CD4-positive, alpha-beta T cell treated with Interleukin-4 for 4 hours (primary cell): ENCODE data around the gene CHCHD3.
"Not testable (repeated sequence)": the region's sequence is repeated elsewhere in the genome, so short reads cannot be mapped to it uniquely, and the experiment has no call there.

Experiments
- DNase-seq: peaks from one replicate; pipeline ENCODE4 v3.0.0-alpha.2; 2020

The CHCHD3 gene

DNA sequence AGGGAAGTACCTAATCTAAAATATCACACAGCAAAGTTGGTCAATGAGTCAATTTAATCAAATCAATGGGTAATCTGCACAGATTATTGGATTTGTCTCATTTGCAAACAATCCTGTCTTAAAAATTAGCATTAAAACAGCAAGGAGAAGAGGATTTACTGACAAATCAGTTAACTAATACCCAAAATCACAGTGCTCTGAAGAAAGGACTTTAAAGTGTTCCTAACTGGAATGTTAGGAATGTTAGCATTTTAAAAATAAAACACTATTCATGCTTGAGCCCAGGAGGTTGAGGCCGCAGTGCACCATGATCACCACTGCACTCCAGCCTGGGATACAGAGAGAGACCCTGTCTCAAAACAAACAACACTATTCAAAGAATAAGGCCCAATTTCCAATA is 83.1 kb downstream of the CHCHD3 start:
- no peak for DNase-seq

DNA sequence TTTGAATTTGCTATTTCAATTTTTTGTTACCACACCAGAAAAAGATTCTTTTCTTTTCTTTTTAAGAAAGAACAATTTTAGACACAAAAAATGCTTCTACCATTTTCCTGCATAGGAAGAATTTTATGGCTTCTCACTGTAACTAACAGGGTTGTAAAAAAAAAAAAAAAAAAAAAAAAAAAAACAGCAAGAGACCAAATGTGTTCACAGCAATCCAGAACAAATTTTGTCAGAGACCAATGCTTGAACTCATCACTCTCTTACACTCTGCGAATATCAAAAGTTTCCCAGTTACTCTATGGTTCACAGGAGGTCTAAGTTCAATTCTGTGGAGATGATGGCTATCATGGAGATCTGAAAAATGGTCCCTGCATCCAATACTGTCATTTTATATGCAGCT is 84.4 kb downstream of the CHCHD3 start:
- DNase-seq = no peak

DNA sequence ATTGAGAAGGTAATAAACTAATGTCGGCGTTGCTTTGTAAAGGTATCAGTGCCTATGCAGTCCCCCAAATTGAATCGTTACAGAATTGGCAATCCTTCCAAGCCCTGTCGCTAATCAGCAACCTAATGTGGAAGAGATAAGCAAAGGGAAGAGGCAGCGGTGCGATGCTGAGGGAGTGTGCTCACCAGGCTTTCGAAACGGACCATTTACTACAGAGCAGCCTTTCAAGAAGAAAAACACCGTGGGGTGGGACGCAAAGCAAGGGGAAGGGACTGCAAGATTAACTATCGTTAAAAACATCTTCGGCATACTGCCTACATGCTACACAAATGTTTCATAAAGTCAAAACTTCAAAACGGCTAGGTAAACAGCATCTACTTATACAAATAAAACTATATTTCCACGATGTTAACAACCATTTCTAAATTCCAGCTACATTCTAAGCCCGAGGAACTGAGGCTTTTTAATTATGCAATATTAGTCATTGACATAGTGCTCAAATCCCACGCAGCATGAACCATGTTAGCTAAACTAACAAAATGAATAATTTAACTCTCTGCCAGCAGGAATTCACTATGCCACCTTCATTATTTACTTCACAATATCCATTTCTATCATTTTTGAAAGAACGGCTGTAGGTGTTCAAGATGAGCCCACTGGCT is 85.2 kb downstream of the CHCHD3 start:
- no peak for DNase-seq

DNA sequence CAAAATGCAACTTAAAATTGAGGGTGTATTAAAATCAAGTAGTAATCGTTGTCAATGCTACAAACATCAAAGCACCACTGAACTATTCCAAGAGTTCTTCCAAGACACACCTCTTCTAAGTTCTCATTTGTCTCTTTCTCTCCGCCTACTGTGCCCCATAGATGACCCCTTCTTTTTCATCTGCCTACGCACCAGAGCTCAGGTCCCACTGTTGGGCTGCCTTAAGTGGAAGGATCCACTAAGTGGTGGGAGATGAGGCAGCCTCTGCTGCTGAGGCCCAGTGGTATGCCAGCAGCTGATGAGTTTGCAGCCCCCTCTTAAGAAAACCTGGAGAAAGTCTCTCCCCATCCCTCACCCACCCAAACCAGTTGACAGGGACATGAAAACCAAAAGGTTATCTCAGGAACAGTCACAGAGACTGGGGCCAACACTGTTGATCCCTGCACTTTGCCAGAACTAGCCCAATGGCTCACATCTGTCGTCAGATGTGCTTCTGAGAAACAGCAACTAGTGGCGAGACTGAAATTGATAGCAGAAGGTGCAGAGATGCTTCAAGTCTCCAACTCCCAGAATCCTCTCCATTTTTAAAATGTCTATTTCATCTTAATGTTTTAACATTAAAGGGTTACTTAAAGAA is 88.4 kb downstream of the CHCHD3 start:
- DNase-seq = no peak

DNA sequence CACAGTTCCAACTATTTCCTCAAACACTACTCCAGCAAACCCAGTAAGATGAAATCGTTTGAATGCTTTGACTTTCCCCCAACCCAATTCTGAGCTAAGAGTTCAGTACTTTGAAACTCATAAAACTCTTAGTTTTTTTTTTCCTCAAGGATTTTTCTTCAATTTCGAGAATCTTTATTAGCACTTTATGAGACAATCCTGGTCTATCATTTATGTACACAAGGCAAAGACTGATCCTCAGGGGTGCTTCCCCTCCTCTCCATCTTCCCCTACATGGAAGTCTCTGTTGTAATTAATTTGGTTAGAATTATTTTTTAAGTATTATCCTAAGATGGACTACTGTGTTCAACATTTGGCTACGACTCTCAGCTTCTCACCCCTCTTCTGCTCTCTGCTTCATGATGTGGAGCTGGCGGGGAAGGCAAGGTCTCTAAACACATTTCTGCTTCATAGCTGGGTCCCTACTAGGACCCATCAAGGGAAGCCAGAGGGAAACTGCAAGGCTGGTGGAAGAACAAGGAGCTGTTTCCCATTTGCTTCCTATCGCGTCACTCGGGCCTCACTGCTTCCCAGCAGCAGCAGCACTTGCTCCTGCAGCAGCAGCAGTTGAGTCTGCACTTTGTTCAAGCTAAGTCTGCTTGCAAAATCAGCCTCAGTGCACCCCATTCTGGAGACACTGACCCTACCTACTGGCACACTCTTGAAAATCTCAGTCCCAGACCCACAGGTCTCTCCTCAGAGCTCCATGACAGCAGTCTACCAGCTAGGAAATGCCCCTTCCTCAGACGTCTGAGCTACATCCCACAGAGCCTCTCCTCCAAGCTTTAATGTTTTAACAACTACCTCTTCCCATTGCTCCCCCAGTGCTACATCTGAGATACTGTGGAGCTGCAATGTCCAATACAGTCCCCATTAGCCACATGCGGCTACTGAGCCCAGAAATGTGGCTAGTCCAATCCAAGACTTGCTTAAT is 90.0 kb downstream of the CHCHD3 start:
- no peak for DNase-seq

DNA sequence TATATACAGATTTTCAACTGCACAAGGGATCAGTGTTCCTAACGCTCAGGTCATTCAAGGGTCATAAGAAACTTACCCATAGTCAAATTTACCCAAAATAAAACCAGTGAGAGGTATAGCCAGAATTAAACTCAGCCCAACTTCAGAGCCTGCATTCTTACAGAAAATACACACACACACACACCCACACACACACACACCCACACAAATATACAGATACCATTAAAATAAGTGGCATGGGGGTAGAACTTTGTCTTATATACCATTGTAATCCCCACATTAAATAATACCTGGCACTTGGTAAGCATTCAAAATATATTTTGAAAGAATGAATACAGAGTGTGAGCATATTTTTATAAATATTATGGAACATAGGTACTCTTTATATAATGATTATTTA is 93.8 kb downstream of the CHCHD3 start:
- DNase-seq = no peak

DNA sequence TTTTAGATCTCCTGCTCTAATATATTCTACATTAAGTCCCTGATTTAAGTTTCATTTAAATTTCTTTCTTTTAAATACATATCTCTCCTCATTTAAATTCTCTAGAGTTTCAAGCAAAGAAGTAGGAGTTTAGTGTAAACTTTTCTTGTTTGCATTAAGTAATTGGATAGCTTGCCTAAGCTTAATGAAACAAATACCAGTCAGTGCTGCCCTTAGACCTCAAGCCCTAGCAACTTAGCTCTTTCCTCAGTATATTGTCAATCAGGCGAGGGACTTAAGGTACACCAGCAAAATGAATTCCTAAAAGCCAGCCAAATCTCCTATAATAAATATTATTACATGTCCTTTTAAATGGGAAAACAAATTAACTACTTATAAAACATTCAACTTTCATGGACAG is 101.5 kb downstream of the CHCHD3 start:
- DNase-seq = no peak

DNA sequence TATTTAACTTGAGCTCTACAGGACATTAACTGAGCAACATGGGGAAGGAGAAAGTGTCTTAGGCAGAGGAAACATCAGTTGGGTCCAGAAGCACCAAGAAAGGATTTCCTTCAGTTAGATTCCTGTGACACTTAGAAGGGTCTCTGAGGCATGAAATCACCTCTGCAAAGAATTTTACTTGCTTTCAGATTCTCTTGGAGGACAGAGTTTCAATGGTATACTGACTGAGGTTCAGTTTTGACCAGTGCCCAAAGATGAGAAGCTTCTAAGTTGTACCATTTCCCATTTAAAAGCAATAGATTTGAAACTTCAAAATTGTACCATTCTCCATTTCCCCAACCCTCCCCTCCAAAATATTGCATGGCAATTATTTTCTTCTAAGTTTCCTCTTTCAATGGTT is 102.4 kb downstream of the CHCHD3 start:
- no peak for DNase-seq

DNA sequence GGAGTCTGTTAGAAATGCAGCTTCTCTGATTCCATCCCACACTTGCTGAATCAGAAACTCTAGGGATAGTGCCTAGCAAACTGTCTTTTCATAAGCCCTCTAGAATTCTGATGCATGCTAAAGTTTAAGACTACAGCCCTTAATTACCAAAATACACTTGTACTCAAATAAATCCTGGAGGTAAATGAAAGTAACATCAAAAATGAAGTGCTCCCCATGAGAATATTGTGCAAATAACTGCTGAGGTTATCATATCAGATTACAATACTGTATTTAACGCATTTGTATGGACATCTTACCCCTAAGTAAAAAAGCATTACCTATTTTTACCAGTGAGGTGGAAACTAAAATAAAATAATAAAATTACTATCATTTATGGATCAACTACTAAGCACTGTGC is 104.7 kb downstream of the CHCHD3 start:
- DNase-seq = no peak

DNA sequence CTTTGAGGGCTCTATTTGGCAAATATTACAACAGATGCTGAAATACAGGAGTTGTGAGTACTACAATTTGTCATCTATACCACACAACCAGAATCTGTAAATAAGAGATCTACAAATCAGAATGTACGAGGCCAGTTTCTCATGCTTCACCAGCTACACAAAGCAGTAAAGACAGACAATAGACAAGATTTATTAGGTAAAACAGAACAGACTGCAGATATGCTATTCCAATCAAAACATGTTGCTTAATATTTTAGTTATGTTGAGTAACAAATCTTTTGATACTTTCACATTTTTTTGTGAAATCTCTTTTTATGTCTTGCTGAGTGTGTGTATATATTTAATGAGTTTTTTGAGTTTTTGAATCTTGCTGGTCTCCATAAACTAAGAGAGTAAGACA is 109.1 kb downstream of the CHCHD3 start:
- no peak for DNase-seq

DNA sequence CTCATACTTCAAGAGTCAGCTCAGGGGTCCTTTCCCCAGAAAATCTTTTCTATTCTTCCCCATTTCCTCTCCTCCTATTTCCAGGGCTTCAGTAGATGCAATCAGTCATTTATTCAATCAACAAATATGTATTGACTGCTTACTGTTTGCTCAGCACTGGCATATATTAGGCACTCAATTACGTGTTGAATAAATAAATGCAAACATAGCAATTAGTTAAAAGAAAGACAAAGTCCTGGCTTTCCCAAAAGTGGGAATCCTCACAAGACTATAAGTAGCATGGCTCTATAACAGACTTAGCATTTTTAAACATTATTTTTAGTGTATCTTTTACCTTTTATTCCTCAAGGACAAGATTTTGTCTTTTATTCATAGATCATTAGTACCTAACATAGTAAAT is 111.6 kb downstream of the CHCHD3 start:
- no peak for DNase-seq

DNA sequence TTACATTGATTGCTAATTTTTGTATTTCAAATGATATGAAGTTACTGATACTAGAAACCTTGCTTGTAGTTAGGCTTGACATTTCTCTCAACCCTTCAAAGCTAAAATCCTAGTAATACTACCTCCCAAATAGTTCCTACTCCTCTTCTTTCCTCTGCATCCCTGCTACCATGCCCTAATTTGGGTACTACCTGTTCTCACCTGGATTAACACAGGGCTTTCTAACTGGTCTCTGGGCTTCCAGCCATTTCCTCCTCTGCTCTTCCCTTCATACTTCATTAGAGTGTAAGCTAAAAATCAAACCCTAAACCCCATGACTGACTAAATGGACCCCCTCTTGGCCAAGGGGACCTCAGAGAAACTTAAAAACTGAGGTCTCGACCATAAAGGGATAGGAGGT is 112.4 kb downstream of the CHCHD3 start:
- DNase-seq = no peak

DNA sequence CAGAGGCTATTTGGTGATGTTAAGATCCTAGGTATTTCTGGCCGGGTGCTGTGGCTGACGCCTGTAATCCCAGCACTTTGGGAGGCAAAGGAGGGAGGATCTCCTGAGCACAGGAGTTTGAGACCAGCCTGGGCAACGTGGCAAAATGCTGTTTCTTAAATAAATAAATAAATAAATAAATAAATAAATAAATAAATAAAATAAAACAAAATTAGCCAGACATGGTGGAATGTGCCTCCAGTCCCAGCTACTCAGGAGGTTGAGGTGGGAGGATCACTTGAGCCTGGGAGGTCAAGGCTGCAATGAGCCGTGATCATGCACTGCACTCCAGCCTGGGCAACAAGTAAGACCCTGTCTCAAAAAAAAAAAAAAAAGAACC is 114.4 kb downstream of the CHCHD3 start:
- DNase-seq = not testable (repeated sequence)

DNA sequence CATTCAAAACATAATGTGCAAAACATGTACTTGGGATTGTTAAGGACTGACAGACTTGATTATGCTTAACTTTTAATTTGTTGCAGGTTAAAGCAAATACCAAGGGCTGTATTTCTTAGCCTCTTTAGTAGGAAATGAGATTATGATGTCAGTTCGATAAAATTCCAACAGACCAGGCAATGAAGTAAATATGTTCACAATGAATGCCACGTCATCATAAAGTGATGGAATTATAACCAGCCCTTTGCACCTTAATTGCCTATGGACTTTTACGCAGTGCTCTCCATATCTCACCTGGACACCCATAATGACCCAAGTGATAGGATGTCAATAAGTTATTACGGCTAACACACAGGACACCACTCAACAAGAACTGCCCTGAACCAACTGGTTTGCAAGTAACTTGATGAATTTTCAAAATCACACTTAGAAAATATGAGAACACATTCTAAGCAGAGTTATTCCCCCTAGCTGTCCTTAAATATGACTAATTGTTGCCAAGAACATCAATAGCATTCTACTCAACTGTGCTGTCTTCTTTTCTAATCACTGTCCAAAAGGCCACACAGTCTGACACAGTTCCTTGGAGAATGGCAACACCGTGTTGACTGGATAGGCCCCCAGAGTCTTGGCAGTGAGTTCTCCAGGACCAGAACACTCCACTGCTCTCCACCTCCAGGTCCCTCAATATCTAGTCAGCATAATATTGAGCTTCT is 115.0 kb downstream of the CHCHD3 start:
- no peak for DNase-seq

DNA sequence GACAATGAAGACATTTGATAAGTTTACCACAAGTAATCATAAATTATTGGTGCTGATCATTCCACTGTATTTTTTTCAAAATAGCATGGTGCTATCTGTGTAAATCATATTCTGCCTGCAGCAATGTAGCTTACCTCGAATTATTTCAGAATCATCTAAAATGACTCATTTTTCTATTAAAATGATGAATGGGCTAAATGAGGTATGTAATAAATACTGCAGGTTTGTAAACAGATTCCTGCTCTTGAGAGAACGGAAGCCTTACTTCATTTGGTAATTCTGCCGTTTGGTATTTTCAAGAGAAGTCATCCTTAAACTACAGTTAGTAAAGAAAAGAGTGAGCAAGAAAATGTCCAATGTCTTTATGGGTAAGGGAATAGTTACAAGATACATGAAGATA is 115.9 kb downstream of the CHCHD3 start:
- no peak for DNase-seq

DNA sequence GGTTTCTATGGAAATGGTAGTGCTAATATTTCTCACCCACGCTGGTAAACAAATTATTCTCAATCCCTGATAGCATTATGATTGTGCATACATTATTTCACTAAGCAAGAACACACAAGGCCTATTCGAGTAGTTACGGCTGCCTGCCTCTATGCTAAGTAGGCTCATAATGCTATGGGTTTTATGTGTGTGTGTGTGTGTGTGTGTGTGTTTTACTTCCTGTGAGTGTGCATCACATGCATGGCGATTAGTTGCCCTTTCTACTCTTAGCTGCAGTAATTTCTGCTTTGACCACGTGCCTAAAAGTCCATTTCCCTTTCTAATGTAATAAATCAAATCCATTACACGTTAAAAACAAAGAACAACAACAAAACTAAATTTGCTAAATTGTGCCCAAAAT is 117.0 kb downstream of the CHCHD3 start:
- no peak for DNase-seq

DNA sequence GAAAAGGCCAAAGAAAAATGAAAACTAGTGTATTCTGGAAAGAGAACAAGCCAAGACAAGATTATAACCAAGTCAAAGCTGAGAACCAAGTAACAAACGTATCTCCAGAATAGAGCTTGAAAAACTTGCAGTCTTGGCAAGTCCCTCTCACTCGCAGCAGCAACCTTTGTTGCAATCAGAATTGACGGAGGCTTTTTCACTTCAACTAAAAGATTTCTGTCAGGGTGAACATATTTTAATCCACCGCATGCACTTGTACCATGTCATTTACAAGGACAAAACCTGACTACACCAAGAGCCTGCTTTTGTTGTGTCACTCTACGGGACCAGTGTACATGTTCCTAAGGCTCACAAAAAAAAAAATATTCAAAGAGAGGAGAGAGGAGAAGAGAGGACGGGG is 122.0 kb downstream of the CHCHD3 start:
- no peak for DNase-seq

DNA sequence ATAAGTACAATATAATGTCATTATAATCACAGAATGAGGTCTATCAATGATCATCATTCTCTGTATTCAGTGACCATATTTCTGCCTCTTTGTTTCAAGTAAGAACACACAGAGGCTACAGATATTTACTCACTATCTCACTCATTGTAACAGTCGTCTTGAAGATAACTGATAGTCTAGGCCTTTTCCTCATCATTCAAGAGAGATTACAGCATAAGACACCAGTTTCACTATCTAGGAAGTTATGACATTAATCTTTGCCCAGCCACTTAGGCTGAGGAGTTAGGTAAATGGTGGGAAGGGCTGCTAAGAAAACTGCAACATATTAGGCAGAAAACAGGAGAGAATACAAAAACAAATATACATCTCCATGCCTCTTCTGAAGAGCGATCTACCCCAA is 125.3 kb downstream of the CHCHD3 start:
- no peak for DNase-seq

DNA sequence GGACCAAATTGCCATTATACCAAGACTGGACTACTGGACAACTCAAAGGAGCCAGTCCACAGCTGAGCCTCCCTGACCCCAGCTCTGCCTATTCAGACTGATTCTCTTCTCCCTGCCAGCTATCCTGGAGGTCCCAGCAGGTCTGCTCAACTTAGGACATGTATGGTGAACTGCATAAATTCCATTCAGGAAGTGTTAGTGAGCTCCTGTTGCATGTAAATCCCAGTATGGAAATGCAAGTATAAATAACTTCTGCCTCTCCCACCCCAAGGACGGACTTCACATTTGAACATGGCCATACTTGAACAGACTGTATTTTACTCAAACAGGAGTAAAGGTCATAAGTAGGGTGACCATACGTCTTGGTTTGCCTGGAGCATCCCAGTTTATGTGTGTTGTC is 128.4 kb downstream of the CHCHD3 start:
- no peak for DNase-seq

DNA sequence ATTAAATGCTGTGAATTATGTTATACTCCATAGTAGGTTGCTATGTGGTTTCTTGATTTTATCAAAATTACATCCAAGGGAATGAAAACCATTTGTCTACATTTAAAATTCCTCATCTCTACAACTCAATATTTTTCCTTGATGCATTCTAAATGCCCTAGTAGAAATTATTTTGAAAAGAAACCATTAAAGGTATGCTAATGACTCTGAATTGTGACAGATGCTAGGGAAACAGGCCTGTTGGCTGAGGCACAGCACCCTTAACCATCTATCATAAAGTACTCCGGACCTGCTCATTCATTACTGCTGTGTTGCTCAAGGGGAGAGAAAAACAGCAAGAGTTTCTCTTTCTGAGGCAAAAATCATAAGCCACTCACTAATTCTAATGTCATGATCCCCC is 131.2 kb downstream of the CHCHD3 start:
- no peak for DNase-seq

DNA sequence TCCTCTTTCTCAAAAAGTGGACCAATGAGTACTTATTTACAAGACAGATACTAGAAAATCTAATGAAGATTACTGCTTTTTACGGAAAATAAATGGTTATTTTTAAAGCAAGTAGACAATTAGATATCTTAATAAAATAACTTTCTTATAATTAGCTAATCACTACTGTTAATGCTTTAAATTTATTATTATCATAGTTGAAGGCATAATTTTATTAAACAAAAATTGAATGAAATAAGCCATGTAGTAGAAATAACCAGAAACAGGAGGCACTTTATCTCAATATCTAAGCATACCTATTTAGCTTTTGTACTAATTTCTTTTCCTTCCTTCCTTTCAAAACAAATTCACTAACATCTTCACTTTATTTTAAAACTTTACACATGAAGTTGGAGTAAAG is 134.9 kb downstream of the CHCHD3 start:
- no peak for DNase-seq

DNA sequence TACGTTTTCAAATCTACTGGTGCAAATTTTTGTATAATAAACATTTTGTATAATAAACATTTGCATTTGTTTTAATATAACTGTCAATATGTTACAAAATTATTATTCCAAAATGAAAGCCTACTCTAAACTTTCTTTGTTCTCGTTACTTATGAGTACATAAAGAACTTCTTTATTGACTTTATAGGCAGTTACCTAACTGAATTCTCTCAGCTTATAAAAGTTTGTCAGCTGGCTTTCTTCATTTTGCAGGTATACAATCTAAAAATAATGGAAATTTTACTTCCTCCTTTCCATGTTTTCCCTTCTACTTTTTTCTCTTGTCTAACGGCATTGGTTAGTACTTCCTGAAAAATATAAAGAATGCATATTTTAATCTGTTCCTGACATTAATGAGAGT is 137.1 kb downstream of the CHCHD3 start:
- no peak for DNase-seq

DNA sequence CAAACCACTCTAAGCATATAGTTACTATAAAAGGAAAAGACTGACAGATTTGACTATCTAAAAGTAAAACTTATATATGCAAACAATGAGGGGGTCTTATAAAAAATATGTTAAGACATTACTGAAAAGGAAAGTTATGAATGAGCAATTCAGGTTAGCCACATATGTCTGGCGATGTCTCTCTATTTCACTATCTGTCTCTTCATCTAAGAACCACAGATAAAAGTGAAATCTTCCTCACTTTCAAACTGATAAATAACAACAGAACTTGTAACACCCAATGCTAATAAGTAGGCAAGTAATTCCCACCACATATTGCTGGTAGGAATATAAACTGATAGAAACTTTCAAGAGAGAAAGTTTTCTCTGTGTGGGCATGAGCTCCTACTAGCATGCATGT is 138.2 kb downstream of the CHCHD3 start:
- no peak for DNase-seq
